Suprapubic skin (tissue), 4 donors: ENCODE results near the gene TBC1D22A.

Source experiments
- CTCF ChIP-seq, 2 donors: fragments of 200-600 bp in 1 of 2; fragments of 450-650 bp in 1 of 2; sonication (generic) in 1 of 2; IDR thresholded peaks; one replicate each; pipeline ENCODE4 v1.5.1; 2016 to 2019; ENCODE audit warnings: antibody characterized with exemption in 2 of 2, mild to moderate bottlenecking in 1 of 2, moderate library complexity in 1 of 2
- POLR2A ChIP-seq, 2 donors: fragments of 450-650 bp; IDR thresholded peaks; one replicate each; pipeline ENCODE4 v1.6.1; 2017; ENCODE audit warnings: antibody characterized with exemption in 2 of 2, mild to moderate bottlenecking in 2 of 2, moderate library complexity in 2 of 2
- POLR2AphosphoS5 ChIP-seq, 3 donors: sonication (generic); formaldehyde crosslinking; IDR thresholded peaks; one replicate each; pipeline ENCODE4 v1.6.1; 2017; ENCODE audit warnings: antibody characterized with exemption in 3 of 3

- no peak for TF ChIP-seq POLR2AphosphoS5 (IDR thresholded peaks at IDR 0.05)
- TF ChIP-seq CTCF (IDR thresholded peaks at IDR 0.05) = no peak
- TF ChIP-seq POLR2A (IDR thresholded peaks at IDR 0.05) = no peak
Measured at GRCh38 chr22:46887978-46888377, 125.5 kb downstream of the TBC1D22A start.
